GM21576 (cell line): ENCODE data around the gene KLHDC10.
"Not testable (repeated sequence)": the region's sequence is repeated elsewhere in the genome, so short reads cannot be mapped to it uniquely, and the experiment has no call there.

ENCODE experiments used
- ATAC-seq: cut with Tn5 transposase; IDR thresholded peaks from one replicate; pipeline ENCODE4 v1.9.1; 2021; ENCODE audit warnings: mild to moderate bottlenecking, moderate library complexity; ENCODE audit not compliant: unreplicated experiment

Gene KLHDC10

GRCh38 chr7:130139193-130139960 is 69.0 kb downstream of the KLHDC10 start:
- no peak for ATAC-seq

GRCh38 chr7:130140551-130141160 is 70.3 kb downstream of the KLHDC10 start:
- ATAC-seq: no peak

DNA sequence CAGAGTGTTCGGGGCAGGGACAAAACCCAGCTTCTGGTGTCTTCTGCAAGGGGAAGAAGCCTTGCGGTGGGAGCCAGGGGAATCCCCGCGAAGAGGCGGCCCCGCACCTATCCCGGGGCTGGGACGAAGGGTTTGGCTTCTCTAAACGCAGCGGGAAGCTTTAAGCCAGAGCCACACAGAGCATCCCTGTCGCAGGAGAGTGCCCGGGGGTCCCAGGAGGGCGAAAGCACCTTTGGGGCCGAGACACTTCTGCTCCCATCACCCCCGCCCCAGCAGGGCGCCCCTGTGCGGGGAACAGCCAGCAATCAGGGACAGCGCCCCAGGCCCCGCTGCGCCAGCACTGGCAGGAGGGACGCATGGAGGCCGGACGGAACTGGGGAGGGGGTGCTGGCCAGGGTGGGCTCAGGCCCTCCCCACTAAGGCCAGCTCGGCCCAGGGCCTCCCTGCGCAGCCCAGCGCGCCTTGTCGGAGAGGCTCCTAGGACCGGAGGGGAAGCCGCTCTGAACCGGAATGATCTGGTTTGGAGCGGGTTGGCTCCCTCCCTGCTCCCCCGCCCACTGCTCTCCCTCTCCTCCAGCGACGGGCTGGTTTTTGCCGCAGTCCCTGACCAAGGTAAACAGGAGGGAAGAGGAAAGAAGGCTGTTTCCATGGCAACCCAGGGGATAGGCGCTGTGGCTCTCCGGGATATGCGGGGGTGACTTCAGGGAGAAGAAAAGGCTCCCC is 71.0 kb downstream of the KLHDC10 start:
- ATAC-seq: no peak

DNA sequence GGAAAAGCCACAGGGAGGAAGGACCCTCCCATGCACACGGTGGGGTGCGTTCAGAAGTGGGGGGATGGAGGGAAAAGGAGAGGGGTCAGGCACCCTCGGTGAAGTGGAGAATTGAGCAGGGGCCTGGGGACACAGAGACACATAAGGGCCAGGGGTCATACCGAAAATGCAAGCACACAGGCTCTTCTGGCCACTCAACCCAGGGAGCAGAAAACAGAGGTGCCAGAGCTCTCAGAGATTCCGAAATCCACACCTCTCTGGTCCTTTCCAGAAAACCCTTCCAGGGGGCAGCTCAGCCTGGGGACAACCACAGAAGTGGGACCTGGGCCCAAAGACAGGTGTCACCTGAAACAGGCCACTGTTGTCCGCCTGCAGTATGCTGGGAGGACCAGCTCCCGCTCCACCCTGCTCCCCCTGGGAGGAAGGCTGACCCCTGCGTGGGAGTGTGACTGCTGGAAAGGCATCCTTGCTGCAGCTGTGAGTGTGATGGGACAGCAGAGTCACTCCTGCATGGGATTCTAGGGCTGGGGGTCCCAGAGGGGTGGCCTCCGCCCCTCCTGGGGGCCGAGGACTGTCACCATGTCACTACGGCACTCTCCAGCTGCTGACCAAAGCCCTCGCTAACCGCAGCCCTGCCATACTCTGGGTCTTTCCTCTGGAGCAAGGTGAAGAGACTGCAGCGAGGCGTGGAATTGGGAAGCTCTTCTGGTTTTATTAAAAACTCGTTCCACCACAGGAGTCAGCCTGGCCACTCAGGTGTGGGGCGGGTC is 71.7 kb downstream of the KLHDC10 start:
- no peak for ATAC-seq

DNA sequence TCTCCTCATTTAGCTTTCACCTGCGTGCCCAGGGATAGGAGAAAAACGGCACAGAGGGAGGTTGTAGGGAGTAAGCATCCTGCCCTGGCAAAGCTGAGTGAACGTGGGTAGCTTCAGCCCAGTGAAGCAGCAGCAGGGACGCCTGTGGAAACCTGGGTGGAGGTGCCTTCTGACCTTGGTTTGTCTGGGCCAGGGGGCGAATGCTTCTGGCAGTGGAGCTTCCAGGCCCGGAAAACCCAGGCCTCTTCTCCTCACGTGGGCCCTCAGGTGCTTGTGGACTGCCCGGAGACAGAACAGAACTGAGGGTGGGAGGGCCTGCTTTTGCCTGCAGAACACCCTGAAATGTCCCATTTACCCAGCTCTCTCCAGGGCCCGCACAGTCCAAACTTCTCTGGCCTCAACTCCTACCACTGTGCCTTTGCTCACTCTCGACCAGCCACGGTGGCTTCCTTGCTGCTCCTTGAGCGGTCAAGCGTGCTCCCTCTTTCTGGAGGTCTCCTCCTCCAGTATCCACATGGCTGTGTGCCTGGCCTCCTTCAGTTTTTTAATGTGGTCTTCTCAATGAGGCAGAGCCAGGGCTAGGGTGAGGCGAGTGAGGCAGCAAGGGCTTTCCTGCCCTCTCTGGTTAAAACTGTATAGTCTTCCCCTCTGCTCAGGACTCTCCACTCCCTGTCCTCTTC is 72.5 kb downstream of the KLHDC10 start:
- ATAC-seq: no peak

DNA sequence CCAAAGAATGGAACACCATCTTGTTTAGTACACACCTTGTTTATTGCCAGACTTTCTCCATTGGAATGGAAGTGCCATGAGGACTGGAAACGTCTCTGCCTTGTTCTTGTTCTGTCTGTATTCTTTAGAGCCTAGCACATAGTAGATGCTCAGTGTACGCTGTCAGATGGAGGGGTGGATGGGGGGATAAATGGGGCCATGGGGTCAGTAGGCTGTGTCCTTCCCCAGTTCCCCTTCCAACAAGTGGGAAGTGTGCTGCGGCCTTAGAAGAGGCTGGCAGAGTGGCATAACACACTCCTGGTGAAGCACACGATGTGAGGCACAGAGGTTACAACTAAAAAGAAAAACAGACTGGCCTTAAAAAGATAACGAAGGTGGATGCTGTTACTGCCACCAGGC is 73.0 kb downstream of the KLHDC10 start:
- no peak for ATAC-seq

- ATAC-seq: no peak
Observed at GRCh38 chr7:130143986-130144311, 73.6 kb downstream of the KLHDC10 start.

- no peak for ATAC-seq
Observed at GRCh38 chr7:130144312-130145171, 74.2 kb downstream of the KLHDC10 start.

DNA sequence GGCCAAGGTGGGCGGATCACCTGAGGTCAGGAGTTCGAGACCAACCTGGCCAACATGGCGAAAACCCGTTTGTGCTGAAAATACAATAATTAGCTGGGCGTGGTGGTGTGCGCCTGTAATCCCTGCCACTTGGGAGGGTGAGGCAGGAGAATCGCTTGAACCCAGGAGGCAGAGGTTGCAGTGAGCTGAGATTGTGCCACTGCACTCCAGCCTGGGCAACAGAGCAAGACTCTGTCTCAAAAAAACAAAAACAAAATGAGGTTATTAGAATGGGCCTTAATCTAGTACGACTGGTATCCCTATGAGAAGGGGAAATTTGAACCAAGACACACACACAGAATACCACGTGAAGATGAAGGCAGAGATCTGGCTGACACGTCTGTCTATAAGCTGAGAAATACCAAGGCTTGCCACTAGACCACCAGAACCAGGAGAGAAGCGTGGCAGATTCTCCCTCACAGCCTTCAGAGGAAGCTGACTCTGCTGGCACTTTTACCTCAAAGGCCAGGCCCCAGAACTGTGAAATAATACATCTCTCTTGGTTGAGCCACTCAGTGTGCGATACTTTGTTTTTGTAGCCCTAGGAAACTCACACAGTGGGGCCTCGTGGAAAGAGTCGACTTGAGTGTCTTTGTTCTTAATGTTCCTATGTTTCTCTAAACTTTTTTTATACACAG is 75.2 kb downstream of the KLHDC10 start:
- no peak for ATAC-seq

- not testable (repeated sequence) for ATAC-seq
Observed at GRCh38 chr7:130146142-130146541, 75.8 kb downstream of the KLHDC10 start.

GRCh38 chr7:130146693-130147405 is 76.5 kb downstream of the KLHDC10 start:
- no peak for ATAC-seq

DNA sequence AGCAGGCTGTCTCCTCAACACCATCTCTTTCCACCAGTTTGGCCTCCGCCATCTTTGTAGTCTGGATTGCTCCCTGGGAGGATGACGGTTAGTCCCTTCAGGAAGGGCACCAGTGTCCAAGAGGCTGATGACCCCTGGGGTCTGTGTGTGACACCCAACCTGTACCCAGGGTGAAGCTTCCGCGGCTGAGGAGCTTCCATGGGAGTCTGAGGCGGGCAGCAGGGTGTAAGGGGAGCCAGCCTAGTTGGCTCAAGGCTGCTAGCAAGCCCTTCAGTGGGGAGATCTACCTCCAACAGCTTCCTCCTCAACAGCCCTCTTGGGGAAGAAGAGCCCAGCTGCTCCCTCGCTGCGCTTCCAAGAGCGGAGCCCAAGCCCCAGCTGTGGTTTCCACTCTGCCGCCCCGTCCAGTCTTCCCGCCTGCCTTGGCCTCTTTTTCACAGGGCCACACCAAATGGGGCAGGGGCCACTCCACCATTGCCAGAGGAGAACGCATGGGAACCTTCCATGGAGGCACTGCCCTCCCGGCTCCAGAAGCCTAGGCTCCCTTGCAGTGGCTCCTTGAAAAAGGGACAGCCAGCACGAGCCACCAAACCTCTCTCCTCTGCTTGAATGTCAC is 77.5 kb downstream of the KLHDC10 start:
- no peak for ATAC-seq

GRCh38 chr7:130148561-130148960 is 78.2 kb downstream of the KLHDC10 start:
- ATAC-seq: no peak

DNA sequence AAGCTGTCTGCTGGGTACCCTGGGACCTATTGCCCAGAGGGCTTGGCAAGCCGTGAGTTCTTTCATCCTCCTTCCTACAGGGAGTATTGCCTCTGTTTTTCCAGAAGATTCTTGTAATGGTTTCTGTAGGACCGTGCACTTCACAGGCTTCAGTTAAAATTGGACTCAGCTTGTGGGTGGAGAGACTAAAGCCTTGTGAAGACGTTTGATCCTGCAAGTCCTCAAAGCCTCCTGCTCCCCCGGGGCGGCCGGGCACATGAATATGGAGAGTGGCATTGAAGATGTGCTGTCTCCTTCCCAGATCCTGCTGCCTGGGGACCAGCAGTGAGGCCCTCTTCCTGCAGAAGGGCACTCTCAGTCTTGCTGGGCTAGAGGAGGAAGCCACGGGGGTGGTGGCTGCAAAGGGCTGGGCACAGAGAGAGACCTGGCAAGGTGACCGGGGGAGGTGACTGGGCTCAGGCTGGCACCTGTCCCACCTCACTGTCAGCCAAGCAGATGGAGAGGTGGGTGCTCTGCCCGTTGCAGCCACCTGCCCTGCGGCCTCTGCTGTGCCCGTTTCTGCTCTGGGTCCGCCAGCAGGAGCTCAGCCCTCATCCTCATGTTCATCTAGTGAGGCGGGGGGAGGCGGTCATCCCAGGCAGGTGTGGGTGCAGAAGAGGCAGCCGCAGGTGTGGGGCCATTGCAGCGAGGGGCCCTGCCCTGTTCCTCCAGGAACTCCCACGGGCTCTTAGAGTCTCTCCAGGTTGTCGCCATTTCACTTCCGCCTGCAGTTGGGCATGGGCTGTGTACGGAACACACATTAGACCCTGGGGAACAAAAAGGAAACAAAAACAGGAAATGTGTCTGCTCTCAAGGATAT is 79.2 kb downstream of the KLHDC10 start:
- peak; percentile 58 for ATAC-seq

DNA sequence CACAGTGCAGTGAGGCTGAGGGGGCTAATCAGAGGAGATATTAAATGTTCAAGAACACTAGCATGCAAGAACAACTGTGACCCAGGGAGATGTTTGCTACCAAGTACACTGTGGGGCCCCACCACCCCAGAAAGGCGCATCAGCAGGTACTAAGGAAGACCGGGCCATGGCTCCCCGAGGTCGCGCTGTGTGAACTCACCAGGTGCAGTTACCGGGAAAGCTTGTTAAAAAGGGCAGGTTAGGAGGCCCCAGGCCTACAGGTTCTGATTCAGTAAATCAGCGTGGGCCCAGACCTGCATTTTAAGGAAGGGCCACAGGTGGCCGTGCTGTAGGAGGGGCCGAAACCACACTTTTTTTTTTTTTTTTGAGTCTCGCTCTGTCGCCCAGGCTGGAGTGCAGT is 80.3 kb downstream of the KLHDC10 start:
- ATAC-seq: no peak

DNA sequence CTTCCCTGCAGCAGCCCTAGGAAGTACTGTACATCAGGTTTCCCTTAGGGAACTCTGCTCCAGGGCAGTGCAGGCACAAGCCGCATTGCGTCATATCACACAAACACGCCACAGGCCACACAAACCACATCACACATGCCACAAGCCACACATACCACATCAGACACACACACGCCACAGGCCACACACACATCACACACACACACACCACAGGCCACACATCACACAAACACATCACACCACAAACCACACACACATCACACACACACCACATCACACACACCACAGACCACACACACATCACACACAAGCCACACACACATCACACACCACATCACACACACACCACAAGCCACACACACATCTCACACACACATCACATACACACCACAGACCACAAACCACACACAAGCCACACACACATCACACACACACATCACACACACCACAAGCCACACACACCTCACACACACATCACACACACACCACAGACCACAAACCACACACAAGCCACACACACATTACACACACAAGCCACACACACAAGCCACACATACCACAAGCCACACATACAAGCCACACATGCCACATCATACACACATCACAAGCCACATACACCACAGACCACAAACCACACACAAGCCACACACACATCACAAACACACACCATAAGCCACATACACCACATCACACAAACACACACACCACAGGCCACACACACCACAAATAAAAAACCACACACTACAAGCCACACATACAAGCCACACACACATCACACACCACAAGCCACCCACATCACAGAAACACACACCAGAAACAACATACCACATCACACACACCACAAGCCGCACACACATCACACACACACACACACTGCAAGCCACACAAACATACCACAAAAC is 81.5 kb downstream of the KLHDC10 start:
- no peak for ATAC-seq
